WTC11 (cell line): ENCODE data around the gene PRSS57. TPM values are rescaled to one million over a fixed set of nuclear protein-coding genes. Genes with fewer than 3 reads are reported as not detected.

Experiments
- ATAC-seq: fragments of 200-7000 bp; cut with Tn5 transposase; 2 replicates; pipeline ENCODE4 v1.10.0; 2021; ENCODE audit warnings: mild to moderate bottlenecking, moderate library complexity
- CTCF ChIA-PET: fragments of 300-600 bp; sonication (Branson Sonifier 250); formaldehyde crosslinking; loops from one replicate; lab custom pipeline; 2021; ENCODE audit warnings: antibody characterized with exemption; lab: Charles Lee
- POLR2A ChIA-PET: fragments of 350-600 bp; sonication (Branson Sonifier 250); formaldehyde crosslinking; loops from one replicate; lab custom pipeline; 2021; ENCODE audit warnings: antibody characterized with exemption; lab: Charles Lee
- DNase-seq: peaks from one replicate; pipeline ENCODE4 v3.0.0; 2021; ENCODE audit warnings: low spot score
- H3K27ac Mint-ChIP-seq: 2 replicates; pipeline ENCODE4 v1.8.0; 2021; ENCODE audit warnings: mixed read lengths
- H3K27me3 Mint-ChIP-seq: 2 replicates; pipeline ENCODE4 v1.8.0; 2021; ENCODE audit warnings: low read depth, mild to moderate bottlenecking, moderate library complexity, mixed read lengths
- H3K36me3 Mint-ChIP-seq: 2 replicates; pipeline ENCODE4 v1.8.0; 2021; ENCODE audit warnings: mixed read lengths
- H3K4me1 Mint-ChIP-seq: 2 replicates; pipeline ENCODE4 v1.8.0; 2022; ENCODE audit warnings: mixed read lengths
- H3K4me3 Mint-ChIP-seq: 2 replicates; pipeline ENCODE4 v1.8.0; 2021; ENCODE audit warnings: mild to moderate bottlenecking, moderate library complexity, mixed read lengths
- H3K9me3 Mint-ChIP-seq: 2 replicates; pipeline ENCODE4 v1.8.0; 2021; ENCODE audit warnings: mixed read lengths
- FOXP1 ChIP-seq: sonication (generic); formaldehyde crosslinking; IDR thresholded peaks from 2 replicates; pipeline ENCODE4 v1.8.0; 2022; ENCODE audit warnings: missing genetic modification reagents, mild to moderate bottlenecking, moderate library complexity, borderline replicate concordance
- JUN ChIP-seq: sonication (generic); formaldehyde crosslinking; IDR thresholded peaks from 2 replicates; pipeline ENCODE4 v1.8.0; 2023; ENCODE audit warnings: mild to moderate bottlenecking, missing genetic modification reagents
- MXD4 ChIP-seq: fragments of 250-450 bp; sonication (Bioruptor Pico); IDR thresholded peaks from 2 replicates; pipeline ENCODE4 v1.8.0; 2021; ENCODE audit warnings: mild to moderate bottlenecking, moderate library complexity, borderline replicate concordance
- PRRX2 ChIP-seq: fragments of 250-450 bp; sonication (Bioruptor Pico); IDR thresholded peaks from 2 replicates; pipeline ENCODE4 v1.8.0; 2021; ENCODE audit warnings: mild to moderate bottlenecking
- RORB ChIP-seq: fragments of 250-450 bp; sonication (Bioruptor Pico); IDR thresholded peaks from 2 replicates; pipeline ENCODE4 v1.9.0; 2021; ENCODE audit warnings: mild to moderate bottlenecking
- SMAD3 ChIP-seq: sonication (generic); formaldehyde crosslinking; IDR thresholded peaks from 2 replicates; pipeline ENCODE4 v1.8.0; 2022; ENCODE audit warnings: missing genetic modification reagents, mild to moderate bottlenecking, borderline replicate concordance
- USF2 ChIP-seq: sonication (generic); formaldehyde crosslinking; IDR thresholded peaks from 2 replicates; pipeline ENCODE4 v1.8.1; 2023; ENCODE audit warnings: mild to moderate bottlenecking, missing genetic modification reagents, moderate library complexity
- ZNF219 ChIP-seq: sonication (generic); formaldehyde crosslinking; IDR thresholded peaks from 2 replicates; pipeline ENCODE4 v1.8.0; 2023; ENCODE audit warnings: missing genetic modification reagents, mild to moderate bottlenecking, borderline replicate concordance
- ZNF263 ChIP-seq: sonication (generic); formaldehyde crosslinking; IDR thresholded peaks from 2 replicates; pipeline ENCODE4 v1.8.1; 2022; ENCODE audit warnings: low read depth, mild to moderate bottlenecking, moderate library complexity, missing genetic modification reagents
- ZNF671 ChIP-seq: fragments of 250-450 bp; sonication (Bioruptor Pico); IDR thresholded peaks from 2 replicates; pipeline ENCODE4 v1.8.0; 2021; ENCODE audit warnings: mild to moderate bottlenecking
- total RNA-seq: library from RNA; stranded (reverse); gene quantifications from 3 replicates; pipeline ENCODE4 v1.2.3, GENCODE V29; 2021
- TF ChIP-seq, protein P1 (sequence below): sonication (generic); formaldehyde crosslinking; IDR thresholded peaks from 2 replicates; pipeline ENCODE4 v1.8.0; 2023; ENCODE audit warnings: mild to moderate bottlenecking, missing genetic modification reagents
- TF ChIP-seq, protein P2 (sequence below): fragments of 250-450 bp; sonication (Bioruptor Pico); conservative IDR thresholded peaks from 2 replicates; pipeline ENCODE4 v1.9.0; 2021; ENCODE audit warnings: mild to moderate bottlenecking
- TF ChIP-seq, protein P3 (sequence below): sonication (generic); formaldehyde crosslinking; conservative IDR thresholded peaks from 2 replicates; pipeline ENCODE4 v1.8.1; 2023; ENCODE audit warnings: mild to moderate bottlenecking, low read depth, missing genetic modification reagents, moderate library complexity

The PRSS57 gene
- total RNA-seq, 1 experiment from 2014 or later: not detected

DNA sequence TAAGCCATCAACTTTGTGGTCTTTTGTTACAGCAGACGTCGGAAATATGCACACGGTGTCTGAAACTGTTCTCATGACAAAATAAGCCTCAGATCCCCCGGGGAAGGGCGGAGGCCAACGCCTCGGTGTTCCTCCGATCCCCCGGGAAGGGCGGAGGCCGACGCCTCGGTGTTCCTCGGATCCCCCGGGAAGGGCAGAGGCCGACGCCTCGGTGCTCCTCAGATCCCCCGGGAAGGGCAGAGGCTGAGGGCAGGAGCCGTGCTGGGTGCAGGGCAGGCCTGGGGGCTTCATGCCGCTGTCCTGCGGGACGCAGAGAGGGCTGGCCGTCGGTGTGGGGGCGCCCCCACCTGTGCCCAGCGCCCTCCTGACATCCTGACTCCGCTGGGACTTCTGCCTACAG lies 50.9 kb downstream of the PRSS57 start:
- no peak for ATAC-seq
- no peak overlapping the region for H3K27ac Mint-ChIP-seq
- no peaks in the 10 kb centered on the region for H3K9me3 Mint-ChIP-seq
- no peaks in the 10 kb centered on the region; the same call in 1 of the 2 replicates for H3K36me3 Mint-ChIP-seq
- peaks cover 1% of the 10 kb centered on the region for H3K4me1 Mint-ChIP-seq
- CTCF ChIA-PET: no interaction called here
- DNase-seq: no peak
- H3K4me3 Mint-ChIP-seq: no peak overlapping the region
- POLR2A ChIA-PET: no interaction called here
- peaks cover 2% of the 10 kb centered on the region for H3K27me3 Mint-ChIP-seq
- TF ChIP-seq, protein P1, sequence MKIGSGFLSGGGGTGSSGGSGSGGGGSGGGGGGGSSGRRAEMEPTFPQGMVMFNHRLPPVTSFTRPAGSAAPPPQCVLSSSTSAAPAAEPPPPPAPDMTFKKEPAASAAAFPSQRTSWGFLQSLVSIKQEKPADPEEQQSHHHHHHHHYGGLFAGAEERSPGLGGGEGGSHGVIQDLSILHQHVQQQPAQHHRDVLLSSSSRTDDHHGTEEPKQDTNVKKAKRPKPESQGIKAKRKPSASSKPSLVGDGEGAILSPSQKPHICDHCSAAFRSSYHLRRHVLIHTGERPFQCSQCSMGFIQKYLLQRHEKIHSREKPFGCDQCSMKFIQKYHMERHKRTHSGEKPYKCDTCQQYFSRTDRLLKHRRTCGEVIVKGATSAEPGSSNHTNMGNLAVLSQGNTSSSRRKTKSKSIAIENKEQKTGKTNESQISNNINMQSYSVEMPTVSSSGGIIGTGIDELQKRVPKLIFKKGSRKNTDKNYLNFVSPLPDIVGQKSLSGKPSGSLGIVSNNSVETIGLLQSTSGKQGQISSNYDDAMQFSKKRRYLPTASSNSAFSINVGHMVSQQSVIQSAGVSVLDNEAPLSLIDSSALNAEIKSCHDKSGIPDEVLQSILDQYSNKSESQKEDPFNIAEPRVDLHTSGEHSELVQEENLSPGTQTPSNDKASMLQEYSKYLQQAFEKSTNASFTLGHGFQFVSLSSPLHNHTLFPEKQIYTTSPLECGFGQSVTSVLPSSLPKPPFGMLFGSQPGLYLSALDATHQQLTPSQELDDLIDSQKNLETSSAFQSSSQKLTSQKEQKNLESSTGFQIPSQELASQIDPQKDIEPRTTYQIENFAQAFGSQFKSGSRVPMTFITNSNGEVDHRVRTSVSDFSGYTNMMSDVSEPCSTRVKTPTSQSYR (CRISPR knock-in tag): no peak
- TF ChIP-seq, protein P2, sequence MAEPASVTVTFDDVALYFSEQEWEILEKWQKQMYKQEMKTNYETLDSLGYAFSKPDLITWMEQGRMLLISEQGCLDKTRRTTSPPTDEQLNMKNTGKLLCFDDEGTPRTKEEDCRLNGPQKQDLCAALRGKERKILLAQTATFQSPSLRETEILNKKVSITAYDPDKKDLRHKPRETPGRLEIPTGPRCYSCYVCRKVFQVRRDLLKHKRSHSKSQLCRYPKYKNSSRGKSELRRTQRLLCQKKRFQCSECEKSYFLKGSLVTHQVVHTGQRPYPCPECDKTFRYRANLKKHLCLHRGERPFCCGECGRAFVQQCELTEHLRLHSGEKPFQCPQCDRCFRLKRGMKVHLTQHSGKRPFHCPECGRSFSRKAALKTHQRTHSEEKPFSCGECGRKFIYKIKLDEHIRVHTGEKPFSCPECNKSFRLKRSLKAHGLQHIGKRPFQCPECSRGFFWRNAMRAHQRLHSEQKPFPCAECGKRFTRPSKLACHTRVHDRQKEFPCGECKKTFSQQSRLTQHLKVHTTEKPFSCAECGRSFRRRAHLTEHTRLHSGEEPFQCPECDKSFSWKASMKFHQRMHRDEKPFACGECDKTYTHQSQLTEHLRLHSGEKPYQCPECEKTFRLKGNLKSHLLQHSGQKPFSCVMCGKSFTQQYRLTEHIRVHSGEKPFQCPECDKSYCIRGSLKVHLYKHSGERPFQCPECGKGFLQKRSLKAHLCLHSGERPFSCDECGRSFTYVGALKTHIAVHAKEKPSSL (CRISPR knock-in tag): no peak
- TF ChIP-seq ZNF219 (CRISPR knock-in tag): no peak

GRCh38 chr19:643736-644135 lies 51.5 kb downstream of the PRSS57 start:
- peaks cover 4% of the 10 kb centered on the region for H3K4me1 Mint-ChIP-seq
- no peak for DNase-seq
- H3K27ac Mint-ChIP-seq: no peak overlapping the region
- TF ChIP-seq PRRX2 (CRISPR knock-in tag) (no peak), RORB (CRISPR knock-in tag) (no peak), MXD4 (CRISPR knock-in tag) (no peak), USF2 (no peak), JUN (CRISPR knock-in tag) (no peak), ZNF263 (no peak), FOXP1 (CRISPR knock-in tag) (no peak), ZNF671 (no peak), SMAD3 (CRISPR knock-in tag) (no peak)
- TF ChIP-seq, protein P3, sequence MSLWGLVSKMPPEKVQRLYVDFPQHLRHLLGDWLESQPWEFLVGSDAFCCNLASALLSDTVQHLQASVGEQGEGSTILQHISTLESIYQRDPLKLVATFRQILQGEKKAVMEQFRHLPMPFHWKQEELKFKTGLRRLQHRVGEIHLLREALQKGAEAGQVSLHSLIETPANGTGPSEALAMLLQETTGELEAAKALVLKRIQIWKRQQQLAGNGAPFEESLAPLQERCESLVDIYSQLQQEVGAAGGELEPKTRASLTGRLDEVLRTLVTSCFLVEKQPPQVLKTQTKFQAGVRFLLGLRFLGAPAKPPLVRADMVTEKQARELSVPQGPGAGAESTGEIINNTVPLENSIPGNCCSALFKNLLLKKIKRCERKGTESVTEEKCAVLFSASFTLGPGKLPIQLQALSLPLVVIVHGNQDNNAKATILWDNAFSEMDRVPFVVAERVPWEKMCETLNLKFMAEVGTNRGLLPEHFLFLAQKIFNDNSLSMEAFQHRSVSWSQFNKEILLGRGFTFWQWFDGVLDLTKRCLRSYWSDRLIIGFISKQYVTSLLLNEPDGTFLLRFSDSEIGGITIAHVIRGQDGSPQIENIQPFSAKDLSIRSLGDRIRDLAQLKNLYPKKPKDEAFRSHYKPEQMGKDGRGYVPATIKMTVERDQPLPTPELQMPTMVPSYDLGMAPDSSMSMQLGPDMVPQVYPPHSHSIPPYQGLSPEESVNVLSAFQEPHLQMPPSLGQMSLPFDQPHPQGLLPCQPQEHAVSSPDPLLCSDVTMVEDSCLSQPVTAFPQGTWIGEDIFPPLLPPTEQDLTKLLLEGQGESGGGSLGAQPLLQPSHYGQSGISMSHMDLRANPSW (CRISPR knock-in tag): no peak
- TF ChIP-seq, all 79 proteins: peak for 0
- ChIA-PET POLR2A (no interaction called here), CTCF (interaction anchor here (1.0 kb wide), 1 partner anchor 313 kb away, joined by 3 read pairs; no protein-coding TSS in a partner anchor)
- no peaks in the 10 kb centered on the region; the same call in 1 of the 2 replicates for H3K36me3 Mint-ChIP-seq
- H3K9me3 Mint-ChIP-seq: no peaks in the 10 kb centered on the region
- ATAC-seq: no peak
- H3K4me3 Mint-ChIP-seq: no peak overlapping the region
- peaks cover 8% of the 10 kb centered on the region for H3K27me3 Mint-ChIP-seq
